ENCODE measurements around the gene EEFSEC.
A peak's percentile ranks its signal among the peaks of the same experiment; 100 is the strongest.

EEFSEC gene

DNA sequence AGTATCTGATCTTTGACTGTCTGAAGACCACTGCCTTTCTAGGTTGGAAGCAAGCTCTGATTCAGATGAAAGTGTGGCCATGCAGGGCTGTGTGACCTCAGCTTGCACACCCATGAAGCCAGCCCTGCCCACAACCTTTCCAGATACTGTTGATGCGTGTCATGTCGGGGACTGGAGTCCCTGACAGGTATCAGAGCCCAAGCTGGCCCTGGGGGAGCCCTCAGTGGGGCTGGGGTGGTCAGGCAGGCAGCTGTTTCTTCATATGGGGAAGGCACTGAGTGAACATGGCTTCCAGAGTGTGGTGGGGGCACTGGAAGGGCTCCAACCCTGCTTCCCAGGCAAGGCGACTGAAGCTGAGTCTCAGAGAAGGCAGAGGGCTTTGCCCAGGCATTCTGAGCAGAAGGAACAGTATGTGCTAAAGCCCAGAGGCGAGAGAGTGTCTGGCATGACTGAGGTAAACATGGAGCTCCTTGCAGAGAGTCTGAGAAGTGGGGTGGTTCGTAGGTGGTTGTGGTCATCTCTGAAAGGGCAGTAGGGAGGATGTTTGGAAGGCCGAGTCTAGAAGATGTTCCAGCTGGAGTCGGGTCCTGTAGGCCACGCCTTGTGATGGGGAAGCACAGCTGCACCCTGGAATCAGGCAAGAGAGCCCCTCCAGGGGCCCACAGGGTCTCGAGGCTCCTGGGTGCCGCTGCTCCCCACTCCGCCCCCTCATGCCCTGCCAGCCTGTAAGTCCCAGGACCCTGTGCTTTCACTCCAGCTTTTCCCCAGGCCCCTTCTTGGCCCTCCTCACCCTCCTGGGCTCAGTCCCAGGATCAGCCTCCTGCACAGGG lies 122.2 kb downstream of the EEFSEC start:
- H3K27ac ChIP-seq = no peak overlapping the region
- TF ChIP-seq, protein P1, sequence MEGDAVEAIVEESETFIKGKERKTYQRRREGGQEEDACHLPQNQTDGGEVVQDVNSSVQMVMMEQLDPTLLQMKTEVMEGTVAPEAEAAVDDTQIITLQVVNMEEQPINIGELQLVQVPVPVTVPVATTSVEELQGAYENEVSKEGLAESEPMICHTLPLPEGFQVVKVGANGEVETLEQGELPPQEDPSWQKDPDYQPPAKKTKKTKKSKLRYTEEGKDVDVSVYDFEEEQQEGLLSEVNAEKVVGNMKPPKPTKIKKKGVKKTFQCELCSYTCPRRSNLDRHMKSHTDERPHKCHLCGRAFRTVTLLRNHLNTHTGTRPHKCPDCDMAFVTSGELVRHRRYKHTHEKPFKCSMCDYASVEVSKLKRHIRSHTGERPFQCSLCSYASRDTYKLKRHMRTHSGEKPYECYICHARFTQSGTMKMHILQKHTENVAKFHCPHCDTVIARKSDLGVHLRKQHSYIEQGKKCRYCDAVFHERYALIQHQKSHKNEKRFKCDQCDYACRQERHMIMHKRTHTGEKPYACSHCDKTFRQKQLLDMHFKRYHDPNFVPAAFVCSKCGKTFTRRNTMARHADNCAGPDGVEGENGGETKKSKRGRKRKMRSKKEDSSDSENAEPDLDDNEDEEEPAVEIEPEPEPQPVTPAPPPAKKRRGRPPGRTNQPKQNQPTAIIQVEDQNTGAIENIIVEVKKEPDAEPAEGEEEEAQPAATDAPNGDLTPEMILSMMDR (conservative IDR thresholded peaks at IDR 0.05) = no peak
- no peak for TF ChIP-seq ZFX (IDR thresholded peaks at IDR 0.05)

DNA sequence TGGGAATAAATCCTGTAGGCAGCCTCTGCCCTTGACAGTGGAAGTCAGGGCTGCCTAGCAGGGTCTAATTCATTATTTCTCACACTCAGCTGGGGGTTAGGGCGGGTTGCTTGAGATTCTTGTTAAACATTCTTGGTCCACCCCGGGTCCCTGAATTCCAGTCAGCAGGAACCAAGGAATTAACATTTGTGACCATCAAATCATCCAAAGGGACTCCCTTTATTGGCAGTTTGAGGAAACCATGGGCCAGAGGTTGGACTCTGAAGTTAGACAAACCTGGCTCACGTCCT lies 122.8 kb downstream of the EEFSEC start:
- TF ChIP-seq, protein P1 (conservative IDR thresholded peaks at IDR 0.05) = no peak
- TF ChIP-seq ZFX (IDR thresholded peaks at IDR 0.05) = no peak
- no peak overlapping the region for H3K27ac ChIP-seq

DNA sequence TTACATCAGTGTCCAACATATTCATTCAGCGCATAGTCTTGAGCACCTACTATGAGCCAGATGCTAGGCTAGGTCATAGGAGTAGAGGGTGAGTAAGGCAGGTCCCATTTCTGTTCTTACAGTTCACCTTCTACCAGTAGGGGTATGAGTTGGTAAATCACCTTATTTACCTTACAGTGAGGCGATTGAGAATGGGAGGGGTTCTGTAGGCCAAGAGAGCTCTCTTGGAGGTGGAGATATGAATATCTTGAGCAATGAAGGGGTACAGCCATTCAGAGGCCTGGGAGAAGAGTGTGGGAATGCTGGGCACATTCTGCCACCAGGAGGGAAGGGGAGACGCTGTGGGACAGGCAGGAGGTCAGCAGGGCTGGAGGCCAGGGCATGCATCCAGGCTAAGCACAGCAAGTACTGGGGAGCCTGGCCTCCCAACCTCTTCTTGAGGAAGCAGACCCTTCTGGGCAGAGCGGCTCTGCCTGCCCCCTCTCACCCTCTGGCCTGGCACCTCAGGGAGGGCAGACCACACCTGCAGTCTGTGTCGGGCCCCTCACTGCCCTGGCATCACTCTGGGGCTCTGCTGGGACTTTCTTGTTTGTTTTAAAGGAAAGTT lies 123.4 kb downstream of the EEFSEC start:
- H3K27ac ChIP-seq = no peak overlapping the region
- no peak for TF ChIP-seq ZFX (IDR thresholded peaks at IDR 0.05)
- TF ChIP-seq, protein P1 (conservative IDR thresholded peaks at IDR 0.05) = no peak

DNA sequence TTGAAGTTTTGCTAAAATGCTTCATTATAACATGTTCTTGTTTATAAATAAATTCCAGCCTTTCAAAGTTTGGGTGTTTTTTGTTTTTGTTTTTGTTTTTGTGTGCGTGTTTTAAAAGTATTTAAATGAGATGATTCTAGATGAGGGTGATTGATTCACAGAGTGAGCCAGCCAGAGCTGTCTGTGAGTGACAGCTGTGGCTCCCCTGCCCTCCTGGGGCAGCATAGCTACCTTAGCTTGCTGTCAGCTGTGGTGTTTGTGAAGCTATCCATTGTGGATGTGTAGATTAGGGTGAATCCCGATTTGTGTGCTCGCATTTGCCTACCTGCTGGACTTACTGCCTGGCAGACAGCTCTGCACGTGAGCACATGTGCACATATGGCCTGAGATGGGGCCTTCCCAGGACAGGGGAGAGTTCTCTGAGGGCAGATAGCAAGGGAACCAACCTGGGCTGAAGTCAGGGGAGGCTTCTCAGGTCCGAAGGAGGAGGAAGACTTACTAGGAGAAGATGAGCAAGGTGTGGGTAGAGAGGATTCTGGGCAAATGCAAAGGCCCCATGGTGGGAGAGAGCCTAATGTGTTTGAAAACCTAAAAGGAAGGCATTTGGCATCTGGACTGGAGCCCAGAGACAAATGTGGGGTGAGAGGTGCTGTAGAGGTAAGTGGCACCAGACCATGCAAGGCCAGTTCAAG lies 124.2 kb downstream of the EEFSEC start:
- TF ChIP-seq ZFX (IDR thresholded peaks at IDR 0.05) = no peak
- TF ChIP-seq, protein P1 (conservative IDR thresholded peaks at IDR 0.05) = no peak
- peak overlapping the region; percentile 6; the same call in 1 of the 2 replicates for H3K27ac ChIP-seq

DNA sequence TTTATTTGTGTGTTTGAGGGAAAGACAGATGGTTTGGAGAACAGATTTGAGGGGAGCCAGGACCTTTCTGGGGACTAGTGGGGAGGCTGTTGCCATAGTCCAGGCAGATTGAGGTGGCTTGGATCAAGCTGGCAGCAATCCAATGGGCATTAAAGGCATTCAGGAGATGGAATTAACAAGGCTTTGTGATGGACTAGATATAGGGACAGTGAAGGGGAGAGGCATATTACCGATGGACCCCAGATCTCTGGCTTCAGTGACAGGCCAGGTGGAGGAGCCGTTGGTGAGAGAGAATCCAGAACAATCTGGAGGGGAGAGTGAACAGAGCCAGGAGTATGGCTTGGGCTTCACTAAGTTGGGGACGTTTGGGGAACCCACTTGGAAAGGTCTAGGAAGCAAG lies 124.8 kb downstream of the EEFSEC start:
- no peak overlapping the region for H3K27ac ChIP-seq
- TF ChIP-seq, protein P1 (conservative IDR thresholded peaks at IDR 0.05) = no peak
- TF ChIP-seq ZFX (IDR thresholded peaks at IDR 0.05) = no peak

DNA sequence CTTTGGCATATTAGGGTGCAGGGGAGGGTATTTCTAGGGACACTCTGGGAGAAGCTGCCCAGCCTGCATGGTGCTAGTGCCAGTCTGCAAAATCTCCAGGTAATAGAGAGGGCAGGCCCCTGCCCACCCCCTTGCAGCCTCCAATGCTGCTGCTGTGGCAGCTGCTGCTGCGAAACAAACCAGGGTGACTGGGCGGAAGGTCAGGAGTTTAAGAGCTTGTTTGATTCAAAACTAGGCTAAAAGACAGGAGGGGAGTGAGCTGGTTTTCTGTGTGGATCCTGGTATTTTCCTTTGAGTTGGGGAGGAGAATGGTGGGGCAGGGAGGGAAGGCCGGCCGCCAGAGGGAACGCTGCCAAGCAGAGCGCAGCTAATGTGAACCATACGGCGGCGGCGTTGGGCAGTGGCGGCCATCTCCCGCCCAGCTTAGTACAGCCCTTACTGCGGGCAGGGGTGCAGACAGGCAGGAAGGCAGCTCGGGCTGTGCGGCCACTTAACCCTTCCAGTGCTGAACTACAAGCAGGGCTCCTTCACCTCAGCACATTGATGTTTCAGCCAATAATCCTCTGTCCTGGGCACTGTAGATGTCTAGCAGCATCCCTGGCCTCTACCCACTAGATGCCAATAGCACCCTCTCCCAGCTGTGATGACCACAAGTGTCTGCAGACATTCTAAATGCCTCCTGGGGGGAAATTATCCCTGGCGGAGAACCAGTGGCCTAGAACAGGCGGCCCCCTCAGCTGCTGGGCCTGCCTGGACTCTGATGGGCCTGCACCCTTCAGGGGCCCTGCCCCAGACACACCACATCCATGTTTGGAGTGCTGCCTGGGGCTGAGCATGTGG lies 125.7 kb downstream of the EEFSEC start:
- no peak for TF ChIP-seq ZFX (IDR thresholded peaks at IDR 0.05)
- TF ChIP-seq, protein P1 (conservative IDR thresholded peaks at IDR 0.05) = no peak
- no peak overlapping the region for H3K27ac ChIP-seq
